SU-DHL-6 (cell line): ENCODE results near the gene CCM2.

Experiments used
- EZH2phosphoT487 ChIP-seq: fragments of 200-600 bp; sonication (generic), shearing (Covaris generic); conservative IDR thresholded peaks from 2 replicates; pipeline ENCODE4 v1.6.1; 2018; ENCODE audit warnings: mild to moderate bottlenecking, antibody characterized with exemption, low read length, moderate library complexity, mixed read lengths
- TF ChIP-seq, protein P1 (sequence below): fragments of 200-600 bp; sonication (generic); IDR thresholded peaks from one replicate; pipeline ENCODE4 v1.5.1; 2017; ENCODE audit warnings: antibody characterized with exemption, mild to moderate bottlenecking, low read length, moderate library complexity; ENCODE audit not compliant: insufficient read depth, poor library complexity, severe bottlenecking

DNA sequence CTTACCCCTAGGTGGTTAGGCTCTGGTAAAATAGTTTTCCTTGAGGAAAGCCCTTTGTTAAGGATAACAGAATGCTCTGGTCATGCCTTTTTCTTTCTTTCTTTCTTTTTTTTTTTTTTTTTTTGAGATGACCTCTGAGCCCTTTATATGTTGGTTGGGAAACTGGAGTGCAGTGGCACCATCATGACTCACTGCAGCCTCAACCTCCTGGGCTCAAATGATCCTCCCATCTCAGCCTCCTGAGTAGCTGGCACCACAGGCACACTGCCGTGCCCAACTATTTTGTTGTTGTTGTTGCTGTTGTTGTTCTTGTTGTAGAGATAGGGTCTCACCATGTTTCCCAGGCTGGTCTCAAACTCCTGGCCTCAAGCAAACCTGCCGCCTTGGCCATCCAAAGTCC, 61.4 kb downstream of the CCM2 start:
- TF ChIP-seq, protein P1, sequence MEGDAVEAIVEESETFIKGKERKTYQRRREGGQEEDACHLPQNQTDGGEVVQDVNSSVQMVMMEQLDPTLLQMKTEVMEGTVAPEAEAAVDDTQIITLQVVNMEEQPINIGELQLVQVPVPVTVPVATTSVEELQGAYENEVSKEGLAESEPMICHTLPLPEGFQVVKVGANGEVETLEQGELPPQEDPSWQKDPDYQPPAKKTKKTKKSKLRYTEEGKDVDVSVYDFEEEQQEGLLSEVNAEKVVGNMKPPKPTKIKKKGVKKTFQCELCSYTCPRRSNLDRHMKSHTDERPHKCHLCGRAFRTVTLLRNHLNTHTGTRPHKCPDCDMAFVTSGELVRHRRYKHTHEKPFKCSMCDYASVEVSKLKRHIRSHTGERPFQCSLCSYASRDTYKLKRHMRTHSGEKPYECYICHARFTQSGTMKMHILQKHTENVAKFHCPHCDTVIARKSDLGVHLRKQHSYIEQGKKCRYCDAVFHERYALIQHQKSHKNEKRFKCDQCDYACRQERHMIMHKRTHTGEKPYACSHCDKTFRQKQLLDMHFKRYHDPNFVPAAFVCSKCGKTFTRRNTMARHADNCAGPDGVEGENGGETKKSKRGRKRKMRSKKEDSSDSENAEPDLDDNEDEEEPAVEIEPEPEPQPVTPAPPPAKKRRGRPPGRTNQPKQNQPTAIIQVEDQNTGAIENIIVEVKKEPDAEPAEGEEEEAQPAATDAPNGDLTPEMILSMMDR: no peak
- no peak for TF ChIP-seq EZH2phosphoT487
